Activated CD8-positive, alpha-beta memory T cell treated with anti-CD3 and anti-CD28 coated beads, Interleukin-2, amount 50 U/mL, for 24 hours (primary cell): ENCODE data around the gene HIVEP3.

ENCODE experiments used
- DNase-seq: peaks from one replicate; pipeline ENCODE4 v3.0.0-alpha.2; 2020; ENCODE audit errors: extremely low read depth

HIVEP3 gene

DNA sequence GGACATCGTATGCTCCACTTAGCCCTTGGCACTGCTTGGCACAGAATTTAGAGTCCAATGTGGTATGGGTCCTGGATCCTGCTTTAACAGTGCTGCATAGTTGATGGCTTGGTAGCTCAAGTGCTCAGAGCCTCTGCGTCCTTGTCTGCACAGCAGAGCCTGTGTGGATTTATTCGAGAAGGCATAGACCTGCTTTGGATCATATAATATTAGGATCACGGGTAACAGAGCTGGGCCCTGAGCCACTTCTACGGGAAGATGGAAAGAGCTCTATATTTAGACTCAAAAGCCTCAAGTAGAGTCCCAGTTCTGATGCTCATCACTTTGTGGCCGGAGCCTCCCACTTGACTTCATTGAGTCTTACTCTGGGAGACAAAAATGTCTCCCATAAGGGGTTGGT is 269.9 kb downstream of the HIVEP3 start:
- no peak for DNase-seq

GRCh38 chr1:41648230-41648629 is 270.5 kb downstream of the HIVEP3 start:
- DNase-seq, result no peak

GRCh38 chr1:41647221-41648135 is 271.2 kb downstream of the HIVEP3 start:
- DNase-seq, result no peak

DNA sequence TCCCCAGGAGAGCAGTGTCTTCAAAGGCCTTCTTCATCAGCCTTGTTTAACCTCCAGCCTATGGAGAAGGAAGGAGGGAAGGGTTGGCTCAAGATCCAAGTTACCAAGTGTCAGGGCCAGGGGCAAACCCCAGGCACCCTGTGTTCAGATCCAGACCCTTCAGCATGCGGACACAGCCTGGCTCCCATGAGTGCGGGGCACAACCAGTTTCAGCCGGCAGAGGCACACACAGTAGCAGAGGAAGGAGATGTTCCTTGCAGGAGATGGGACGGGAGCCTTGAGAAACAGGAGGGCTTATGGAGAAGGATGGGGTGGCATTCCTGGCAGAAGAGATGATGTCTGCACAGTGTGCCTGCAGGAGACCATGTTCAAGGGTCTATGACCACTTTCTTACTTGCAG is 272.5 kb downstream of the HIVEP3 start:
- no peak for DNase-seq

GRCh38 chr1:41645062-41645461 is 273.7 kb downstream of the HIVEP3 start:
- DNase-seq, result no peak

DNA sequence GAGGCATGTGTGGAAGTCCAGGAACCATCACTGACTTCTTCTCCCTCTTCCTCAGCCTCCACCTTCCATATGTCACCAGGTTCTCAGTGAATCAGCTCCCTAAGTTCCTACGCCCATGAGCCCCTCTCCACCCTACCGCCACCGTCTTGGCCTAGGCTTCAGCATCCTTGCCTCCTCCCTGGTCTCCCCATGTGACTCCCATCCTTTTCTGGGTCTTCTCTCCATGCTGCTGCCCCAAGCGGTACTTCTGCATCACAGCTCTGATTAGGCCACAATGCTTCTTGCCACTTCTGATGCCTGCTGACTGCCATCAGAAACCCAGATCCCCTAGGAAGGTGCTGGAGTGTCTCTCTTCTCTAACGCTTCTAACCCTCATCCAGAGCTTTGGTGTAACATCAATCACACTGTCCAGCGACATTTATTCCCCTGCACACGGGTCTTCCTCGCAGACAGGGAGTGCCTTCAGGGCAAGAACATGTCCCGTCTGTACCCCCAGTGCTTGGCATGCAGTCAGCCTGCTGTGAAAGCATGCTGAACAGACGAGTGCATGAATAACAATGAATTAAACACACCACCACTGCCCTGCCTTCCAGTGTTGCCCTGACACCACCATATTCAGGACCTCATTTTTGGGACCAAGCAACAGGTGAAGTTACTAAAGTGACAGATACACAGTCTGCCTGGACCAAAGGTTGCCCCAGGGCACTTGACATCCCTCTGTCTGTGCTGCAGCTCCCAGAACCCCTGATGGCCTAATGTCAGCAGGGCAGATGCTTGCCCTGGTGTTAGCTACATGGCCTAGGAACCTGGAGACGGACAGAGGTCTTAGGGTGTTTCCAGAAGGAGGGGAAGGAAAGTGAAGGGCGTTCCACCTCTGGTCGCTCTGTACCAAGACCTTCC is 275.6 kb downstream of the HIVEP3 start:
- DNase-seq, result no peak

DNA sequence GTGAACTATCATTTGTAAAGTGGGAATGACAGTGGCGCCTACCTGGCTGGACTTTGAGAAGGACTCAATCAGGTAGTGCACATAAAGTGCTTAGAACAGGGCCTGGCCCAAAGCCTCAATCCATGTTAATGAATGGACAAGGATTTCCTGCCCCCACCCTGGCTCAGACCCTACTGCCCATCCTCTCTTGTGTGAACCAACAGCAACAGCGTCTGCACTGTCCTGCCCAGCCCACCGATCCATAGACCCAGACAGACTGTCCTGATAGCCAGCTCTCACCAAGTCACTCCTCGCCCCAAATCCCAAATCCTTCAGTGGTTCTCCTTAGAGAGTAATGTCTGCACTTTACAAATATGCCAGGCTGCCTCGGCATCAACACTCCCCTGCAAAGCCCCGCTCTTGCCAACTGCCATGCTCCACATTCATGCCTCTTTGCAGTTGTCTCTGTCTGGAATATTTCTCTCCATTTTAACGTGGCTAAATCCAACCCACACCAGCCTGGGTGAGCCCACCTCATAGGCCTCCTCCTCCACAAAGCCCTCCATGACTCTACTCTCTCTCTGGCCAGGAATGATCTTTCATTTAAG is 276.7 kb downstream of the HIVEP3 start:
- DNase-seq, result no peak

GRCh38 chr1:41641475-41641814 is 277.3 kb downstream of the HIVEP3 start:
- no peak for DNase-seq

- no peak for DNase-seq
Observed at GRCh38 chr1:41640756-41641474, 277.8 kb downstream of the HIVEP3 start.

DNA sequence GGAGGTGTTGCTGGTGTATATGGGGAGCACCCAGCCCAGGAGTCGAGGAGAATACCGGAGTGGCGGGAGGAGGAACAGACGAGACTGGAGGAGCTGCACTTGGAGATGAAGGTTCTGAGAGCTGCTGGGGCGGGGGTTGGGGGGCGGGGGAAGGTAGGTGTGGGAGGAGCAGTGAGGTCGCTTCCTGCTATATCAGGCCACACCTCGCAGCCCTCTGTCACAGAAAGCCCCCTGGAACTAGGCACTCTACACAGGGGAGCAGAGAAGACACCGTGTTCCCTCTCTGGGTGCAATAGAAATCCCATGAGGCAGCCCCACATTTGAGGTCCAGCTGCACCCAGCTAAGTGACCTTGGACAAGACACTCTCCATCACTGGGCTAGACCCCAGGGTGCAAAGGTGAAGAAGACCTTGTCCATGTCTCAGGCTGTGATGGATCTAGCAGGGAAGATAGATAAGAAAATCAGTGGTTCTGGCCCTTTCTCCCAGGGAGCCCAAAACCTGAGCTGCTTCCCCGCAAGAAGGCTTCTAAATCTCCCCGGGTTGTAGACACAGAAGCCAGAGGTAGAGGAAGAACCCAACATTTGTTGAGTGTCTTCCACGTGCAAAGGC is 278.5 kb downstream of the HIVEP3 start:
- DNase-seq, result no peak

- DNase-seq, result no peak
Observed at GRCh38 chr1:41639332-41639936, 279.3 kb downstream of the HIVEP3 start.

DNA sequence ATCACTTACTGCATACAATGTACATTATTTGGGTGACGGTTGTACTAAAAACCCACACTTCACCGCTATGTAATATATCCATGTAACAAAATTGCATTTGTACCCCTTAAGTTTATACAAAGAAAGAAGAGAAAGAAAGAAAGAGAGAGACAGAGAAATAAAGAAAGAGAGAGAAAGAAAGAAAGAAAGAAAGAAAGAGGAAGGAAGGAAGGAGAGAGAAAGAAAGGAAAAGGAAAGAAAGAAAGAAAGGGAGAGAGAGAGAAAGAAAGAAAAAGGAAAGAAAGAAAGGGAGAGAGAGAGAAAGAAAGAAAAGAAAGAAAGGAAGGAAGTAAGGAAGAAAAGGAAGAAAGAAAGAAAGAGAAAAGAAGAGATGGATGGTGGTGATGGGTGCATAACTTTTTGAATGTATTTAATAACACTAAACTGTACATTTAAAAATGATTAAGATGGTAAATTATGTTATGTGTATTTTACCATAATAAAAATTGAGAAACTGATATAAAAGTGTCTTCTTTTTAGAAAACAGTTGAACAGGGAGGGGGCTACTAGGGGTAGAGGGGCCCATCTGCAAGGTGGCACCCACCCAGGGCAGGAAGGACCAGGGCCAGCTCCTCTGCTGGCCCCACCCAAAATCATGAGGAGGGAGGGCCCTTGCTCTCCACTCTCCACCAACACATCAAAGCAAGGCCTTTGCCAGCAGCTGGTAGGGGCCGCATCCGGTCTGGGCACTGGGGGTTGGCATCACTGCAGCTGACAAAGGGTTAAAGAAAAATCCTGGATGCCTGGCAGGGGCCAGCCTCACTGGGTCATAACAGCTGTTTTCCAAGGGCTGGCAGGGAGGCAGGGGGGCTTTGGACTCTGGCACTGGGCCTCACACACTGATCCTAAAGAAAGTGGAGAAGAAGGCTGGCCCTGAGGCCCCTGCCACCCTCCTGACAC is 280.4 kb downstream of the HIVEP3 start:
- no peak for DNase-seq

DNA sequence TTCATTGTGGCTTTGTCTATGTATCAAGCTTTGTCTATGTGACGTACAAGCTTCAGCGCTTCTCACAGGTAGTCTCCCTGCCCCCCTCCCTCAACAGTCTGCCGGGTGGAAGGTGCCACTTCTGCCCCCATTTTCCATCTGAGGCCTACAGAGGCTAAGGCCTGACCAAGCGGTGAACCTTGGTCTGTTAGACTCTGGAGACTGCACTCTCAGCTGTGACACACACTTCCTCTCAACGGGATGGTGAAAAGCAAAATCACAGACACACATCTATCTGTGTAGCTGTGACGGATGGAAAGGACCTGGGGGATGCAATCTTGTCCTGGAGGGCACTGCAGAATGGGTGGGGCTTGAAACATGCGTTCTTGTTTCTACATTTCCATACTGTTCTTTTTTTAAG is 281.4 kb downstream of the HIVEP3 start:
- DNase-seq, result no peak

DNA sequence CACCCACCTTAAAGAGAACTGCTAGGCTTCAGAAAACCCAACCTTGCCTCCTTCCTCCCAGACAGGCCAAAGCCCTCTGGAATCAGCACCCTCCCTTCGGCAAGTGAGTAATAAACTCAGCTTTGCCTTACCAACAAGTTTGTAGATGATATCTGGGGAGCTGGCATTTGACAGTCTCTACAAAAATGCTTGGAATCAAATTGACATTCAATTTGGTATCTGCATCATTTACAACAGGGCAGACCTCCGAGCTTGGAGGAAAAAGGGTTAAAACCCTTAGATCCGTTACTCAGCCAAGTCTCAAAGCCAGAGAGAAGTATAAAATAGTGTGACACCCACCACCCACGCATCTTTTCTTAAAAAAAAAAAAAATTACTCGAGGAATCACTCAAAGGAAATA is 285.0 kb downstream of the HIVEP3 start:
- DNase-seq, result no peak

DNA sequence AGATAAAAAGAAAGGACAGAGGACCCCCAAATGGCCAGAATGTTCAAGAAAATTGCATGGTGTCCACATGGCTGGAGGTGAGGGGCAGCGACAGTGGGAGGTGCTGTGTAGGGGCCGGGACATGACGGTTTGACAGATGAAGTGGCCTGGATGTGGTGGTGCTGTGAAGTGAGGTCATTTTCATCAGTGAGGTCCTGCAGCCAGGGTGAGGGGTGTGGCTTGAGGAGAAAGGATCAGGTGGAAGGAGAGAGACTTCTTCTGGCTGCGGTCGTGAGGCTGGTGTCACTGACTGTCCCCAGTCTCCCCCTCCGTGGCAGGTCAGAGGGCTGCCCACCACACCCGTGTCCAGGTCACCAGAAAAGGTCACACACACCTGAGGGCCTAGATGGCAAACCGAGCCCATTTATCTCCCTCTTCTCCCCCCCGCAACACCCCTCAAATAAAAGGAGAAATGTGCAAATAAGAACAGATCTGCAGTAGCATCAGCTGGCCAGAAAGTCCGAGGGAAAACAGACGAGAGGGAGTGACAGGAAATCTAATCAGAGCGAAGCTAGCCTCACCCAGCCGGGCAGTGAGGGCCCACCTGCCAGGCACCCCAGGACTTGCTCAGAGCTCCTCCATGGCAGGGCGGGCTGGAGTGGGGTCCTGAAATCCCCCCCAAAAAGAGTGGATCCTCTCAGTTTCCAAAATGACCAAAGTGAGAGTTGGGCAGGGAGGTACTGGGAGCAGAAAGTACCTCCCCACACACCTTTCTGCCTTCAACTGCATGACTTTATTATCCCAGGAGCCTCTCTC is 285.7 kb downstream of the HIVEP3 start:
- DNase-seq, result no peak

- DNase-seq, result no peak
Observed at GRCh38 chr1:41631971-41632370, 286.8 kb downstream of the HIVEP3 start.

- no peak for DNase-seq
Observed at GRCh38 chr1:41631154-41631553, 287.6 kb downstream of the HIVEP3 start.

GRCh38 chr1:41629571-41629970 is 289.2 kb downstream of the HIVEP3 start:
- no peak for DNase-seq

DNA sequence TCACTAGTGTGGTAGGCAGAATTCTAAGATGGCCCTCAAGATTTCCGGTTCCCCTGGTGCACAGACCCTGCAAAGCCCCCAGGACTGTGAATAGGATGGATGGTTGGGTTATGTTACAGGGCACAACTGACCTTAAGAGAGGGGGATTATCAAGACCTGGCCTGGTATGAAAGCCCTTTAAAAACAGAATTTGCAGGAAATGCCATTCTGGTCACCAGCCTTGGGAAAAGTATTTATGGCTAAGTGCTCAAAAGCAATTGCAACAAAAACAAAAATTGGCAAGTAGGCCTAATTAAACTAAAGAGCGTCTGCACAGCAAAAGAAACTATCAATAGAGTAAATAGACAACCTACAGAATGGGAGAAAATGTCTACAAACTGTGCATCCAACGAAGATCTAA is 289.6 kb downstream of the HIVEP3 start:
- no peak for DNase-seq
